IPS-18a (cell line): ENCODE measurements around the gene PSMA7.

Source experiments
- H3K27ac ChIP-seq: one replicate; pipeline ENCODE4 v1.5.1; 2013; ENCODE audit warnings: low read length
- H3K27me3 ChIP-seq: one replicate; pipeline ENCODE4 v1.6.1; 2013; ENCODE audit warnings: mild to moderate bottlenecking, low read length; ENCODE audit not compliant: control insufficient read depth, insufficient read depth
- H3K36me3 ChIP-seq: one replicate; pipeline ENCODE4 v1.6.1; 2013; ENCODE audit warnings: low read depth, low read length; ENCODE audit not compliant: control insufficient read depth
- H3K4me1 ChIP-seq: one replicate; pipeline ENCODE4 v1.6.1; 2013; ENCODE audit warnings: low read depth, low read length; ENCODE audit not compliant: control insufficient read depth
- H3K4me3 ChIP-seq: one replicate; pipeline ENCODE4 v1.5.1; 2013; ENCODE audit warnings: low read length
- H3K9ac ChIP-seq: one replicate; pipeline ENCODE4 v1.6.1; 2013; ENCODE audit warnings: mild to moderate bottlenecking, low read length, moderate library complexity
- H3K9me3 ChIP-seq: one replicate; pipeline ENCODE4 v1.6.1; 2013; ENCODE audit warnings: low read depth, low read length; ENCODE audit not compliant: control insufficient read depth

Gene PSMA7

GRCh38 chr20:62138912-62139311 is 4.3 kb downstream of the PSMA7 start:
- Histone ChIP-seq H3K9ac (no peak overlapping the region), H3K9me3 (no peaks in the 10 kb centered on the region), H3K4me1 (peaks cover 6% of the 10 kb centered on the region), H3K27ac (no peak overlapping the region), H3K36me3 (peaks cover 68% of the 10 kb centered on the region), H3K4me3 (no peak overlapping the region), H3K27me3 (no peaks in the 10 kb centered on the region)

GRCh38 chr20:62138204-62138543 is 5.0 kb downstream of the PSMA7 start:
- peaks cover 6% of the 10 kb centered on the region for H3K4me1 ChIP-seq
- H3K27ac ChIP-seq = no peak overlapping the region
- no peak overlapping the region for H3K9ac ChIP-seq
- H3K27me3 ChIP-seq = no peaks in the 10 kb centered on the region
- peaks cover 73% of the 10 kb centered on the region for H3K36me3 ChIP-seq
- no peaks in the 10 kb centered on the region for H3K9me3 ChIP-seq
- no peak overlapping the region for H3K4me3 ChIP-seq

- Histone ChIP-seq H3K36me3 (peaks cover 78% of the 10 kb centered on the region), H3K27ac (no peak overlapping the region), H3K4me3 (no peak overlapping the region), H3K9me3 (no peaks in the 10 kb centered on the region), H3K4me1 (peaks cover 6% of the 10 kb centered on the region), H3K9ac (no peak overlapping the region), H3K27me3 (no peaks in the 10 kb centered on the region)
These were observed 5.6 kb downstream of the PSMA7 start for GRCh38 chr20:62137478-62138203.

- no peak overlapping the region for H3K27ac ChIP-seq
- peaks cover 6% of the 10 kb centered on the region for H3K4me1 ChIP-seq
- no peak overlapping the region for H3K4me3 ChIP-seq
- H3K9me3 ChIP-seq = no peaks in the 10 kb centered on the region
- H3K9ac ChIP-seq = no peak overlapping the region
- H3K36me3 ChIP-seq = peaks cover 84% of the 10 kb centered on the region
- H3K27me3 ChIP-seq = no peaks in the 10 kb centered on the region
These were observed 6.2 kb downstream of the PSMA7 start for GRCh38 chr20:62137092-62137384.

- Histone ChIP-seq H3K4me3 (no peak overlapping the region), H3K36me3 (peaks cover 89% of the 10 kb centered on the region), H3K27ac (no peak overlapping the region), H3K27me3 (no peaks in the 10 kb centered on the region), H3K4me1 (peaks cover 4% of the 10 kb centered on the region), H3K9me3 (no peaks in the 10 kb centered on the region), H3K9ac (no peak overlapping the region)
These were observed 6.7 kb downstream of the PSMA7 start for GRCh38 chr20:62136283-62137091.

- Histone ChIP-seq H3K27ac (no peak overlapping the region), H3K9ac (no peak overlapping the region), H3K9me3 (no peaks in the 10 kb centered on the region), H3K27me3 (no peaks in the 10 kb centered on the region), H3K36me3 (peaks cover 93% of the 10 kb centered on the region), H3K4me3 (no peak overlapping the region), H3K4me1 (no peaks in the 10 kb centered on the region)
These were observed 7.5 kb downstream of the PSMA7 start for GRCh38 chr20:62135573-62136266.

- Histone ChIP-seq H3K36me3 (peaks cover 93% of the 10 kb centered on the region), H3K9ac (no peak overlapping the region), H3K27ac (no peak overlapping the region), H3K4me3 (no peak overlapping the region), H3K27me3 (no peaks in the 10 kb centered on the region), H3K4me1 (no peaks in the 10 kb centered on the region), H3K9me3 (no peaks in the 10 kb centered on the region)
These were observed 8.4 kb downstream of the PSMA7 start for GRCh38 chr20:62134735-62135231.

GRCh38 chr20:62133864-62134263 is 9.3 kb downstream of the PSMA7 start:
- no peak overlapping the region for H3K27ac ChIP-seq

GRCh38 chr20:62133051-62133845 is 9.9 kb downstream of the PSMA7 start:
- Histone ChIP-seq H3K4me3 (no peak overlapping the region), H3K4me1 (no peaks in the 10 kb centered on the region), H3K36me3 (peaks cover 93% of the 10 kb centered on the region), H3K9ac (no peak overlapping the region), H3K27ac (no peak overlapping the region), H3K27me3 (no peaks in the 10 kb centered on the region), H3K9me3 (no peaks in the 10 kb centered on the region)

More at GRCh38 chr20:62133864-62134263, 9.3 kb downstream of the PSMA7 start:
- H3K9me3 ChIP-seq = no peaks in the 10 kb centered on the region
- no peaks in the 10 kb centered on the region for H3K4me1 ChIP-seq
- no peak overlapping the region for H3K9ac ChIP-seq
- H3K4me3 ChIP-seq = no peak overlapping the region
- H3K36me3 ChIP-seq = peaks cover 93% of the 10 kb centered on the region
- no peaks in the 10 kb centered on the region for H3K27me3 ChIP-seq

GRCh38 chr20:62132421-62132820 is 10.8 kb downstream of the PSMA7 start:
- Histone ChIP-seq H3K4me3 (no peak overlapping the region), H3K27me3 (no peaks in the 10 kb centered on the region), H3K27ac (no peak overlapping the region), H3K9ac (no peak overlapping the region), H3K4me1 (no peaks in the 10 kb centered on the region), H3K9me3 (no peaks in the 10 kb centered on the region), H3K36me3 (peaks cover 93% of the 10 kb centered on the region)
